ENCODE results near the gene ABCB9. TPM values are rescaled to one million over a fixed set of nuclear protein-coding genes. Genes with fewer than 3 reads are reported as not detected.

Gene ABCB9
- 1 to 10 TPM; 5.4 TPM for total RNA-seq

DNA sequence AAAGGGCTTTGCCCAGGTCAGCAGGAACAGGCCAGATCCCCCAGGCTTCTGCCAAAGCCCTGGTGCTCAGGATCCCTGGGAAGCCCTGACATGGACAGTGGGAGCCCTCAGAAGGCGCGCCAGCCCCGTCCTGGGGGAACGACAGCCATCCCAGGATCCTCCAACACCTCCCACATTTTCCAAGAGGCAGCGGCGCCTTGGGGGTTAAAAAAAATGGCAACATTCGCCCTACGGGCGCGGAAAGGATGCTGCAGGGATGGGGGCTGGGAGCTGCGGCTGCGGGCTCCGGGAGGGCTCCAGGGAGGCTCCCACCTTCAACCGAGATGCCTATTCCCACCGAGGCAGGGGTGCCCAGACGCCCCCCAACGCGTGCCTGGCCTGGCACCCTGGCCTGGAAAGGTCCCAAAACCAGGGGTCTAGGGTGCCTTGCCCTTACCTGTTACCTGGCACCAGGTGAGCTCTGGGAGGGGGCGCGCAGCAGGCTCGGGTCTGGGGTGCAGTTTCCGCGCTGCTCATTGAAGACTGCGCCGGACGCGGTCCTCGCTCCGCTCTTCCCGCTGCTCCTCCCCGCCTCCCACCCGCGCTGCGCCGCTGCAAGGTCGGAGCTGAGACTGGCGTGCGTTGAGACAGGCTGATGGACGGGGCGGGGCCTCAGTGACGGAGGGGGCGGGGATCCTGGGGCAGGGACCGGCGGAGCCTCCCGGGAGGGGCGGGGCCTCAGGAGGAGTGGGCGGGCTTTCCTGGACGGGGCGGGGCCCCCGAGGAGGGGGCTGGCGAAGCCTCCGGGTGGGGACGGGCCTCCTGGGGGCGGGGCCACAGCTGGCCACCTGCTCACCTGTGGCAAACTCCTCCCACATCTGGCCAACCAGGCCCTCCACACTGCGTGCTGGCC, at the start of gene ABCB9:
Gene ABCB9, minus strand, starts transcription at position 613 of the 892 bp plus-strand sequence. CDS start 6,228 bp downstream, outside the sequence.

DNA sequence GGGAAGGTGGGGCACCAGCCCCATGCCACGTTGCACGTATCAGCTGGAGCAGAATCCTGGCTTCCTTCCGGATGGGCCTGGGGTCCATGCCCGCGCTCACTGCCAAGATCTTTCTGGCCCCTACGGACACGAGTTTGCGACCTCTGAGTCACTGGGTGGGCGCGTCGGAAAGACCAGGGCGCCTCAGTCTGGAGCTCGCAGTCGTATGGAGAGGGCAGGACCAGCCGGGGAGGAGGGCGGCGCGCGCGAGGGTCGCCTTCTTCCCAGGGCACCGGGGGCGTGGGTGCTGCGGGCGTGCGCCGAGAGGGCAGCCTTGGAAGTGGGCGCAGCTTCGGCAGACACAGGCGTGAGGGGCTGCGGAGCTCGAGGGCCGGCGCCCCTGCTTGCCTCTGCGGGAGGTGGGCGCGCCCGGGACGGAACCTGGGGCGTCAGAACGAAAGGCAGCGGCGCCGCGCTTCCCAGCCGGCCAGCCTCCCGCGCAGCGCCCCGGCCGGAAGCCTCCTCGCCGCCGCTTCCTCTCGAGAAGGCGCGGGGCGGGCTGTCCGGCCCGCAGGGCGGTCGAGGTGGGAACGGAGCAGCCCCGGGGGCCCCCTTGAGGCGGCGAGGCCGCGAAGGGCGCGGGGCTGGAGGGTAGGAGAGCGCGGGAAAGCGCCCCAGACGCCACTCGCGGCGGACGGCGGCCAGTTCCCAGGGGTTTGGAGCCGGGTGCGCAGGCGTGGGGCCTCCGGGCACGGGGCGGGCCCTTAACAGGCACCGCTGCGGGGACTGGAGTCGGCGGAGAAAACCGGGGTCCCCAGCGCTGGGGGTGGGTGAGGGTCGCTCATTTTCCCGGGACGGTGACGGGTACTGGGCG, 14.1 kb upstream of the ABCB9 start, which contains the start of gene ARL6IP4:
Gene ARL6IP4, plus strand, starts transcription at position 499 of the 853 bp plus-strand sequence. CDS start 459 bp downstream, outside the sequence.

DNA sequence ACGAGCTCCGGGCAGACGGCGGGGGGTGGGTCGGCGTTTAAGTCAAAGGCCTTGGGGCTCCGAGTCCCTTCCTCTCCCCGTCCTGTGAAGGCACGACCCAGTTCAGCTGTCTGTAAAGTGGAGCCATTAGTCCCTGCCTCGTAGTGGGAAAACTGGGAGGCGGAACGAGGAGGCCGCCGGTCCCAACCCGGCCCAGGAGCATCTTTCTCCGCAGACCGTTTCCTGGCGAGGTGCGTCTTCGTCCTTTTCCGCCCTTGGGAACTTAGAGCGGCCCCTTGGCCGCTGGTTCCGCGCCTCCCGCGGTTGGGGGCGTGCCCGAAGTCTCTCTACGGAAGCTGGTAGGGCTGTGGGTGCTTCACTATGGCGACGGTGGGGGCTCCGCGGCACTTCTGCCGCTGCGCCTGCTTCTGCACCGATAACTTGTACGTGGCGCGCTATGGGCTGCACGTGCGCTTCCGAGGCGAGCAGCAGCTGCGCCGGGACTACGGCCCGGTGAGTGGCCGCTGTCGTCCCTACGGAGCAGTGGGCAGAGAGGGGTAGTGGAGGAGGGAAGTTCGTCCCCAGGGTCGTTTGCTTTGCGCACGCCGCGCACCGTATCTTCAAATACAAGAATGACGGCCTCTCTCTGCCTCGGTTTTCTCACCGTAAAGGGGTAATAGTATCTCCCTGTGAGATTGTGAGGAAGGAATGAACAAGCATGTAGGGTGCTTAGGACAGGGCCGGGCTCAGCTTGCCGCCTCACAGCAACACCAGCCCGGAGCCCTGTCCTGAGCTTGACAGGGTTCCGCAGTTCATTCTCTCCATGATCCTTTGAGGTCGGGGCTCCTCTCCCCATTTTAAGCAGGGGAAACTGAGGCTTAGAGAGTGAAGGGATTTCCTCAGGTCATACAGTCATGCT, 8.9 kb upstream of the ABCB9 start, which contains the start of gene OGFOD2:
Gene OGFOD2, plus strand, starts transcription at position 353 of the 898 bp plus-strand sequence. Its CDS starts 8 bp downstream, at position 361.

DNA sequence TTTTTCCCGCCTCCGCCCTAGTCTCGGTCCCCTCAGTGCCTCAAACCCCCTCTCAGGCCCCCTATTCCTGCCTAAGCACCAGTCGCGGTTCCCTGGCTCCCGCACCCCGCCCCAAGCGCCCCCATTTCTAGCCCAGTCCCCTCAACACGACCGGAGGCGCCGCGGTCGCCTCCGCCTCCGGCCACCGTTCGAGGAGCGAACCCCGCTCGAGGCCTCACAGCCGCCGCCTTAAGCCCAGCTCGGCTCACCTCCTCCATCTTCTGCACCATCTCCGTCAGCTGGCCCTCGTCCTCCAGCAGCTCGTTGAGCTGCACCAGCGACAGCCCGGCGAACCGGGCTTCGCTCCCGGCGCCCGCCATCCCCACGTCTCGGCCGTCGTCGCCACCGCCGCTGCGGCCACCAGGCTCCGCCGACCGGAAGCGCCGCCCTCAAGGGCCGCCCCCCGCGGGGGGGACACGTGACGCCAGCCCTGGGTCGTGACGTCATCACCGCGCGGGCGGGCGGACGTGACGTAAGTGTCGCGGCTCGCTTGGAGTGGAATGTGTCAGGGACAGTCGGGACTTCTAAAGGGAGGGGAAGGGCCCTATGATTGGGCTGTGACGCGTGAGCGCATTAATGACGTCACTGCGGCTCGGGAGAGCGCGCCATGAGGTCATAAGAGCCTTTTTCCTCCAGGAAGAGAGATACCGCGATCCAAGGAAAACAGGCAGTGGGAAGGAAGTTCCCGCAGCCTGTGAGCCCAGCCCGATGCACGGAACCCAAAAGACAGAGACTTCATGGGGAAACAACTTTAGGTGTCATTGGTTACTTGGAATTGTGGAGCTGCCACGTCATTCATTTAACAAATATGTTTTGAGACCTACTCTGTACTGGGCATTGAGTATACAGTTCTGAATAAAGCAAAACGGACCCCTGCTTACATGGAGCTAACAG, 70.3 kb downstream of the ABCB9 start, which contains the start of gene VPS37B:
Gene VPS37B, minus strand, starts transcription at position 421 of the 933 bp plus-strand sequence. Its CDS starts 62 bp downstream, at position 359.

Small RNA genes within 50 kb of the gene (microRNA-seq; reads per million reads assigned to microRNA genes)
- gene MIR4304 (ENCODE audit: borderline microRNAs expressed, borderline replicate concordance) = not detected

Other genes starting within 250 kb of the ABCB9 start
- gene HCAR3, start 249.7 kb downstream of the ABCB9 start, total RNA-seq = not detected
- gene HCAR1, start 235.6 kb downstream of the ABCB9 start, total RNA-seq = under 1 TPM; 0.46 to 0.58 TPM
- 10 to 100 TPM; 49.0 to 50.9 TPM for gene DENR, start 213.6 kb downstream of the ABCB9 start, total RNA-seq
- under 1 TPM; 0.51 to 0.78 TPM for gene CCDC62, start 191.9 kb downstream of the ABCB9 start, total RNA-seq
- gene HIP1R, start 131.0 kb downstream of the ABCB9 start, total RNA-seq = 10 to 100 TPM; 34.2 to 36.0 TPM
- 10 to 100 TPM; 26.4 to 27.5 TPM for gene VPS37B, start 70.3 kb downstream of the ABCB9 start, total RNA-seq
- gene OGFOD2, start 8.8 kb upstream of the ABCB9 start, total RNA-seq = 10 to 100 TPM; 22.7 to 24.6 TPM
- gene ARL6IP4, start 14.2 kb upstream of the ABCB9 start, total RNA-seq = 100 to 1,000 TPM; 162 to 166 TPM
- 10 to 100 TPM; 29.9 to 31.1 TPM for gene PITPNM2, start 184.6 kb upstream of the ABCB9 start, total RNA-seq

All from activated naive CD4-positive, alpha-beta T cell treated with anti-CD3 and anti-CD28 coated beads, Interleukin-2, amount 10 ng/mL, durations not matched to agents 5 hours and 36 hours (primary cell).